NCI-H1417 treated with DMSO at 0.1 percent for 48 hours (cell line): ENCODE data around the gene BARX1.
"Not testable (repeated sequence)": the region's sequence is repeated elsewhere in the genome, so short reads cannot be mapped to it uniquely, and the experiment has no call there.

Experiments used
- DNase-seq: peaks from one replicate; lab custom pipeline; 2025; lab: John Stamatoyannopoulos, UW

BARX1 gene

GRCh38 chr9:93965830-93966577, 10.8 kb upstream of the BARX1 start:
- no peak for DNase-seq

GRCh38 chr9:93964685-93965084, 9.5 kb upstream of the BARX1 start:
- no peak for DNase-seq

- no peak for DNase-seq
Observed at GRCh38 chr9:93963969-93964368, 8.8 kb upstream of the BARX1 start.

- not testable (repeated sequence) for DNase-seq
Observed at GRCh38 chr9:93963489-93963888, 8.3 kb upstream of the BARX1 start.

- peak; percentile 64 for DNase-seq
Observed at GRCh38 chr9:93962561-93963440, 7.6 kb upstream of the BARX1 start.

- DNase-seq, result no peak
Observed at GRCh38 chr9:93962017-93962416, 6.9 kb upstream of the BARX1 start.

GRCh38 chr9:93960971-93961841, 6.1 kb upstream of the BARX1 start:
- no peak for DNase-seq

- no peak for DNase-seq
Observed at GRCh38 chr9:93960221-93960970, 5.2 kb upstream of the BARX1 start.

- no peak for DNase-seq
Observed at GRCh38 chr9:93959739-93960154, 4.6 kb upstream of the BARX1 start.

GRCh38 chr9:93958819-93959682, 3.9 kb upstream of the BARX1 start:
- no peak for DNase-seq

- DNase-seq, result no peak
Observed at GRCh38 chr9:93958121-93958818, 3.1 kb upstream of the BARX1 start.

GRCh38 chr9:93955981-93956784, 1.0 kb upstream of the BARX1 start:
- no peak for DNase-seq

GRCh38 chr9:93954434-93955061, 607 bp downstream of the BARX1 start:
- no peak for DNase-seq

GRCh38 chr9:93953496-93954433, 1.4 kb downstream of the BARX1 start:
- no peak for DNase-seq

GRCh38 chr9:93952784-93953495, 2.2 kb downstream of the BARX1 start:
- DNase-seq, result no peak

- DNase-seq, result no peak
Observed at GRCh38 chr9:93952119-93952783, 2.9 kb downstream of the BARX1 start.
